HepG2 (cell line): ENCODE data around the gene TM2D3. TPM values are rescaled to one million over a fixed set of nuclear protein-coding genes. Genes with fewer than 3 reads are reported as not detected.

Experiments used
- ATAC-seq: fragments of 200-7000 bp; cut with Tn5 transposase; 3 replicates; pipeline ENCODE4 v1.9.1; 2020; ENCODE audit warnings: mild to moderate bottlenecking, moderate library complexity
- BruUV-seq: library from RNA; stranded (reverse); fragments of 400-500 nt; replicated peaks from 2 replicates; lab custom pipeline; 2021; lab: Mats Ljungman, UMichigan
- CTCF ChIA-PET: fragments of 300-600 bp; formaldehyde crosslinking; extraction: SDS; loops from one replicate; lab custom pipeline; 2021; ENCODE audit warnings: low total read pairs, inconsistent platforms, low intra/inter-chr PET ratio; lab: Yijun Ruan, JAX
- POLR2A ChIA-PET: fragments of 350-600 bp; sonication (Branson Sonifier 250); formaldehyde crosslinking; loops from one replicate; lab custom pipeline; 2020; ENCODE audit warnings: antibody characterized with exemption, inconsistent platforms; lab: Yijun Ruan, JAX
- DNase-seq: peaks from one replicate; pipeline ENCODE4 v3.0.0-alpha.2; 2015; ENCODE audit warnings: low spot score
- FAIRE-seq: peaks from 3 replicates; lab custom pipeline; 2011; peaks lifted over from hg19 to GRCh38; lab: Jason Lieb, UNC
- H2AFZ ChIP-seq: one replicate; pipeline ENCODE4 v1.6.1; 2011; ENCODE audit warnings: low read length, inconsistent platforms
- H3K27ac ChIP-seq: fragments of 300-600 bp; 3 replicates; pipeline ENCODE4 v1.8.0; 2011; ENCODE audit warnings: mixed run types, mild to moderate bottlenecking, mixed read lengths, low read length, inconsistent platforms; ENCODE audit not compliant: insufficient read depth; ENCODE audit errors: extremely low read length
- H3K27me3 ChIP-seq, 2 experiments: fragments of 200-600 bp in 1 of 2; 2 replicates in 1 of 2; 3 replicates in 1 of 2; pipeline versions ENCODE4 v1.6.0 to v1.8.0; 2011; ENCODE audit warnings: low read length in 2 of 2, mild to moderate bottlenecking in 2 of 2, moderate library complexity in 2 of 2, inconsistent platforms in 1 of 2; ENCODE audit not compliant: insufficient read depth in 2 of 2, control insufficient read depth in 1 of 2
- H3K36me3 ChIP-seq, 2 experiments: fragments of 200-600 bp in 1 of 2; replicated peaks in 1 of 2; 2 replicates in 1 of 2; 3 replicates in 1 of 2; pipeline versions ENCODE4 v1.5.1 to v1.8.0; 2011; ENCODE audit warnings: low read length in 2 of 2, inconsistent platforms in 1 of 2; ENCODE audit not compliant: insufficient read depth in 2 of 2, control insufficient read depth in 1 of 2
- H3K4me1 ChIP-seq: 2 replicates; pipeline ENCODE4 v1.5.1; 2012; ENCODE audit warnings: low read length, inconsistent platforms; ENCODE audit not compliant: insufficient read depth
- H3K4me2 ChIP-seq: 2 replicates; pipeline ENCODE4 v1.6.0; 2011; ENCODE audit warnings: low read depth, low read length, inconsistent platforms
- H3K4me3 ChIP-seq, 3 experiments: fragments of 200-600 bp in 1 of 3; sonication (generic), shearing (Covaris generic) in 1 of 3; replicated peaks in 1 of 3; 2 replicates each; pipeline ENCODE4 v1.5.1; 2011 to 2016; ENCODE audit warnings: low read length in 3 of 3, inconsistent platforms in 2 of 3, low read depth in 2 of 3, mild to moderate bottlenecking in 2 of 3, control low read depth in 1 of 3, mixed read lengths in 1 of 3; ENCODE audit not compliant: insufficient read depth in 1 of 3
- H3K79me2 ChIP-seq: one replicate; pipeline ENCODE4 v1.6.1; 2011; ENCODE audit warnings: low read length, inconsistent platforms; ENCODE audit not compliant: insufficient read depth
- H3K9ac ChIP-seq: 2 replicates; pipeline ENCODE4 v1.6.0; 2011; ENCODE audit warnings: mild to moderate bottlenecking, low read depth, low read length, inconsistent platforms; ENCODE audit not compliant: insufficient read depth
- H3K9me3 ChIP-seq: 2 replicates; pipeline ENCODE4 v1.5.1; 2012; ENCODE audit warnings: mild to moderate bottlenecking, low read length
- H4K20me1 ChIP-seq: 2 replicates; pipeline ENCODE4 v1.6.0; 2011; ENCODE audit warnings: inconsistent platforms, mild to moderate bottlenecking, low read length, moderate library complexity; ENCODE audit not compliant: insufficient read depth
- CAMTA2 ChIP-seq: sonication (generic); formaldehyde crosslinking; IDR thresholded peaks from 2 replicates; pipeline ENCODE4 v1.4.0; 2020; ENCODE audit warnings: mild to moderate bottlenecking, missing genetic modification reagents, borderline replicate concordance
- DZIP1 ChIP-seq: sonication (generic); formaldehyde crosslinking; IDR thresholded peaks from 2 replicates; pipeline ENCODE4 v1.5.0; 2020; ENCODE audit warnings: mild to moderate bottlenecking, missing genetic modification reagents
- KLF6 ChIP-seq: IDR thresholded peaks from 2 replicates; pipeline ENCODE4 v1.8.0; 2016; ENCODE audit warnings: missing biosample characterization, missing genetic modification reagents
- WGBS: methylation state at CpG from one replicate; pipeline ENCODE4 v1.1.6; 2017; ENCODE audit warnings: low lambda C conversion rate; 5-methylcytosine and 5-hydroxymethylcytosine counted together
- in situ Hi-C: cut with HindIII; loops from 2 replicates; pipeline ENCODE4 v1.10.0; 2017; ENCODE audit warnings: low pct_unique_long_range_greater_than_20kb; ENCODE audit not compliant: extremely low pct_ligation_motif_present
- intact Hi-C: fragments of 100-400 bp; cut with micrococcal nuclease; formaldehyde crosslinking; loops from one replicate; pipeline ENCODE4 v1.10.0; 2022; ENCODE audit not compliant: unreplicated experiment
- polyA plus RNA-seq, 8 experiments: library from polyadenylated mRNA; depleted of rRNA in 3 of 8; stranded (reverse) in 7 of 8; unstranded in 1 of 8; fragments of >200 nt; fragmentation: Illumina TruSeq in 4 of 8; extraction: Trizol in 4 of 8; gene quantifications; 2 replicates each; pipeline versions ENCODE4 v1.2.1 to v1.2.3, GENCODE V29; 2011 to 2016; ENCODE audit warnings: low read depth in 4 of 8, missing spikeins in 1 of 8, mixed read lengths in 1 of 8; ENCODE audit not compliant: insufficient read depth in 1 of 8
- total RNA-seq, 5 experiments: library from RNA; depleted of rRNA; stranded (reverse); fragments of >200 nt; fragmentation: Illumina TruSeq; extraction: Trizol; gene quantifications; 2 replicates each; pipeline ENCODE4 v1.2.3, GENCODE V29; 2016; ENCODE audit warnings: low read depth in 1 of 5
- TF ChIP-seq, protein P1 (sequence below): sonication (generic); IDR thresholded peaks from 2 replicates; pipeline ENCODE4 v1.6.1; 2016; ENCODE audit warnings: low read depth, borderline replicate concordance
- TF ChIP-seq, protein P2 (sequence below): sonication (generic); formaldehyde crosslinking; IDR thresholded peaks from 2 replicates; pipeline ENCODE4 v1.4.0; 2020; ENCODE audit warnings: missing genetic modification reagents

Gene TM2D3
- total and polyA plus RNA-seq, 2 of the 13 experiments (the other 11 are each of a cell fraction or from before 2014, with no cell fraction given) = 31.1 to 72.7 TPM

- TF ChIP-seq, protein P1, sequence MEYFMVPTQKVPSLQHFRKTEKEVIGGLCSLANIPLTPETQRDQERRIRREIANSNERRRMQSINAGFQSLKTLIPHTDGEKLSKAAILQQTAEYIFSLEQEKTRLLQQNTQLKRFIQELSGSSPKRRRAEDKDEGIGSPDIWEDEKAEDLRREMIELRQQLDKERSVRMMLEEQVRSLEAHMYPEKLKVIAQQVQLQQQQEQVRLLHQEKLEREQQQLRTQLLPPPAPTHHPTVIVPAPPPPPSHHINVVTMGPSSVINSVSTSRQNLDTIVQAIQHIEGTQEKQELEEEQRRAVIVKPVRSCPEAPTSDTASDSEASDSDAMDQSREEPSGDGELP = no peak
These were observed 3.8 kb downstream of the TM2D3 start (continued) for GRCh38 chr15:101648356-101648755.

DNA sequence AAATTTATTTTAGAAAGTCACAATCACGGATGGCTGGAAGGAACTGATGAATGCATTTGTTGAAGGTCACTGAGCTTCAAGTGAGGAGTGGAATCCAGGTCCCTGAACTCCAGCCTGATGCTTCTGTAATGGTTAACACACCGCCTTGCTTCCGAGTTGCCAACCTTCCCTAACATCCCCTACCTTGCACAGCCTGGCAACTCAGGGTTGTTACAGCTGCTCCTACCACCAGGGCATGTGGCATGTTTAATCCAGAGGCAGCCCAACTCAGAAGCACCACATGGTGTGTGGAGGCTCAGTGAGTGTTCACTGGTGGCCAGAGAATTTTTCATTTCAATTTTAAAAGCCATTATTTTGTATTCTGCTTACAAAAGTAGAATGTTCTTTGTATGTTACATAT is 4.9 kb downstream of the TM2D3 start:
- H3K9me3 ChIP-seq = no peaks in the 10 kb centered on the region
- DNase-seq (no peak), FAIRE-seq (no peak), ATAC-seq (no peak)
- peaks cover 32% of the 10 kb centered on the region for H3K4me1 ChIP-seq
- no TSS peak for BruUV-seq
- intact Hi-C loops = no loop called here
- ChIA-PET CTCF (no interaction called here), POLR2A (no interaction called here)
- peaks cover 14 to 52% of the 10 kb centered on the region in 2 experiments for H3K36me3 ChIP-seq
- TF ChIP-seq CAMTA2 = no peak
- TF ChIP-seq, protein P2, sequence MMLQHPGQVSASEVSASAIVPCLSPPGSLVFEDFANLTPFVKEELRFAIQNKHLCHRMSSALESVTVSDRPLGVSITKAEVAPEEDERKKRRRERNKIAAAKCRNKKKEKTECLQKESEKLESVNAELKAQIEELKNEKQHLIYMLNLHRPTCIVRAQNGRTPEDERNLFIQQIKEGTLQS = no peak
- no peak for TF ChIP-seq DZIP1 (CRISPR knock-in tag)
- TF ChIP-seq KLF6 (CRISPR knock-in tag) = no peak
- no peak overlapping the region for H2AFZ ChIP-seq
- H3K4me2 ChIP-seq = no peak overlapping the region
- H3K9ac ChIP-seq = no peak overlapping the region
- no peaks in the 10 kb centered on the region; a peak in 1 of 5 replicates for H3K27me3 ChIP-seq
- H4K20me1 ChIP-seq = no peaks in the 10 kb centered on the region; the same call in 1 of the 2 replicates
- WGBS = 82% methylated on average over 3 of the region's 3 CpGs
- H3K27ac ChIP-seq = no peak overlapping the region
- in situ Hi-C loops = loop anchor here (10.0 kb wide), 1 partner anchor 212 kb away; no protein-coding TSS in a partner anchor
- H3K4me3 ChIP-seq = no peak overlapping the region
- peaks cover 47% of the 10 kb centered on the region for H3K79me2 ChIP-seq
